PC-3 (cell line): ENCODE data around the gene WDR26. TPM values are rescaled to one million over a fixed set of nuclear protein-coding genes. Genes with fewer than 3 reads are reported as not detected.

Experiments used
- ATAC-seq: fragments of 200-7000 bp; cut with Tn5 transposase; 2 replicates; pipeline ENCODE4 v1.9.1; 2020; ENCODE audit warnings: mild to moderate bottlenecking, moderate library complexity
- BruUV-seq: library from RNA; stranded (reverse); fragments of 400-500 nt; replicated peaks from 2 replicates; lab custom pipeline; 2021; lab: Mats Ljungman, UMichigan
- CTCF ChIA-PET: fragments of 300-600 bp; sonication (Branson Sonifier 250); formaldehyde crosslinking; loops from one replicate; lab custom pipeline; 2022; ENCODE audit warnings: antibody characterized with exemption; lab: Charles Lee
- POLR2A ChIA-PET: fragments of 300-600 bp; sonication (Branson Sonifier 250); formaldehyde crosslinking; loops from one replicate; lab custom pipeline; 2022; ENCODE audit warnings: antibody characterized with exemption; ENCODE audit not compliant: unreplicated experiment; lab: Charles Lee
- DNase-seq: peaks from one replicate; pipeline ENCODE4 v3.0.0-alpha.2; 2015
- H2AFZ ChIP-seq: fragments of 300-600 bp; sonication (generic); 2 replicates; pipeline ENCODE4 v1.6.0; 2016; ENCODE audit warnings: antibody characterized with exemption, low read length
- H3F3A ChIP-seq: fragments of 300-600 bp; sonication (generic); one replicate; pipeline ENCODE4 v1.6.0; 2017; ENCODE audit warnings: antibody characterized with exemption, low read length, control low read depth, mild to moderate bottlenecking; ENCODE audit not compliant: unreplicated experiment
- H3K27ac ChIP-seq: fragments of 300-600 bp; sonication (generic); 2 replicates; pipeline ENCODE4 v1.5.1; 2016; ENCODE audit warnings: mild to moderate bottlenecking, low read length
- H3K27me3 ChIP-seq: fragments of 300-600 bp; sonication (generic); 2 replicates; pipeline ENCODE4 v1.6.1; 2016; ENCODE audit warnings: low read length, mixed read lengths
- H3K36me3 ChIP-seq: fragments of 300-600 bp; sonication (generic); 2 replicates; pipeline ENCODE4 v1.6.1; 2016; ENCODE audit warnings: low read depth, mixed run types, low read length, mixed read lengths
- H3K4me1 ChIP-seq: fragments of 300-600 bp; sonication (generic); 2 replicates; pipeline ENCODE4 v1.5.1; 2016; ENCODE audit warnings: low read length; ENCODE audit not compliant: insufficient read depth
- H3K4me2 ChIP-seq: fragments of 300-600 bp; sonication (generic); 2 replicates; pipeline ENCODE4 v1.6.0; 2016; ENCODE audit warnings: low read length
- H3K4me3 ChIP-seq: fragments of 300-600 bp; sonication (generic); 2 replicates; pipeline ENCODE4 v1.5.1; 2016; ENCODE audit warnings: mild to moderate bottlenecking, low read length, mixed read lengths
- H3K79me2 ChIP-seq: fragments of 300-600 bp; sonication (generic); 2 replicates; pipeline ENCODE4 v1.6.1; 2017; ENCODE audit warnings: low read length, mixed read lengths
- H3K9ac ChIP-seq: fragments of 300-600 bp; sonication (generic); 2 replicates; pipeline ENCODE4 v1.6.0; 2016; ENCODE audit warnings: mild to moderate bottlenecking, low read length
- H3K9me2 ChIP-seq: fragments of 300-600 bp; sonication (generic); replicated peaks from 2 replicates; pipeline ENCODE4 v1.6.1; 2016; ENCODE audit warnings: mixed run types, low read length, mixed read lengths
- H3K9me3 ChIP-seq: fragments of 300-600 bp; sonication (generic); 2 replicates; pipeline ENCODE4 v1.6.1; 2016; ENCODE audit warnings: low read length, mixed read lengths
- H4K20me1 ChIP-seq: fragments of 300-600 bp; sonication (generic); 2 replicates; pipeline ENCODE4 v1.6.1; 2016; ENCODE audit warnings: low read length, mixed read lengths
- EZH2 ChIP-seq: fragments of 300-600 bp; sonication (generic); IDR thresholded peaks from one replicate; pipeline ENCODE4 v1.6.1; 2017; ENCODE audit warnings: antibody characterized with exemption, mild to moderate bottlenecking, low read length; ENCODE audit not compliant: unreplicated experiment
- EZH2phosphoT487 ChIP-seq: fragments of 300-600 bp; sonication (generic); IDR thresholded peaks from 2 replicates; pipeline ENCODE4 v1.6.1; 2018; ENCODE audit warnings: mild to moderate bottlenecking, antibody characterized with exemption, low read length, borderline replicate concordance
- intact Hi-C: fragments of 100-400 bp; cut with micrococcal nuclease; formaldehyde crosslinking; loops from 2 replicates; pipeline ENCODE4 v1.9.0; 2023
- total RNA-seq: library from RNA; depleted of rRNA; stranded (reverse); fragments of >200 nt; gene quantifications from 2 replicates; pipeline ENCODE4 v1.2.3, GENCODE V29; 2014
- TF ChIP-seq, protein P1 (sequence below): fragments of 300-600 bp; sonication (generic); conservative IDR thresholded peaks from 2 replicates; pipeline ENCODE4 v1.5.1; 2017; ENCODE audit warnings: antibody characterized with exemption, low read depth, mild to moderate bottlenecking, low read length

Gene WDR26
- total RNA-seq, 1 experiment from 2014 or later = 40.7 TPM

DNA sequence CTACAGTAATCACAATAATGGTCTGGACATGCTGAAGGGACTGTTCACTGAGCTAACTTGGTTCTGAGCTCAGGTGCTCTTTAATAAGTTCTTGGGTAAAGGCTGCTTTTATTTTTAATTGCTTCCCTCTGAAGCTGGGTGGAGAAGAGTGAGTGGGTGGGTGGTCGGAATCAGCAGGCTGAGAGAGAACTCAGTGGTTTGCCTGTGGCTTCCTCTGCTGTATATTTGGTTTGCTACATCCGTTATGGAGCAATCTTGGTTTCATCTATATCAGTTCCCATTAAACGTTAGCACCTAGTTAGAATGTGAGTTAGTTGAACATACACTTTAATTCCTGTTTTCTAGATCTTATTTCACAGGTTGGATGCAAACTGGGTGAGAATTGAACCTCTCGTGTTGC lies 54.6 kb downstream of the WDR26 start:
- no TSS peak for BruUV-seq

DNA sequence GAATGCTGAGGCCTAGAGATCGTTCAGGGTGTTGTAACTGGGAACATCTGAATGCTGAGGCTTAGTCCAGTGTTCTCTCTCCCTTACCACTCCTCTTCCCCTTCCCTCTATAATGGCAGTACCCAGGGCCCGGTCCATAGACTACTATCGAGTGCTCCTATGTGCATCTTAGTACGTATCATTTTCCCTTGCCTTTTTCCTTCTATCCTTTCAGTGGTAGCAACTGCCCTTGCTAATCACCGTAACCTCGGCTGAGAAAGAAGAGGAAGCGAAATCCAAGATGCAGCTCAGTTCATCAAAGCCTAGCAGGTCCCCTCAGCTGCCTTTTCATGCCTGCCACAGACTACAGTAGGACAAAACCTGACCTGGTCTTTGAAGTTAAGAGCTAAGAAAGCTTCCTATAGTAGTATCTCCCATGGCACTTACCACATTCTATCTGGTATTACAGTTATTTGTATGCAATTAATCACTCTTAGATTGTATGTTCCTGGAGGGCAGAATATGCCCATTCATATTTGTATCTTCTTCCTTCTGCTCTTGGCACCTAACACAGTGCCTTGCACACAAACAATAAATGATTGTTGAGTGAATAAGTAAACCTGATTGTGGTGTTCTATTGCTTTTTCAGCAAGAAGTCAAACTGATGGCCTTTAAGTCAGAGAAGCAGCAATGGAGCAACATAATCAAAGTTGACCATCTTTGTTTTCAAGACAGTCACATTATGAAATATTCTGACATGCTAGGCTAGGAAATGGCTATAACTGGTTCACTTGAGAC lies 55.6 kb downstream of the WDR26 start:
- ChIA-PET POLR2A (no interaction called here), CTCF (no interaction called here)
- H3K4me2 ChIP-seq = no peak overlapping the region
- intact Hi-C loops = no loop called here
- no peak overlapping the region for H3K9ac ChIP-seq
- ATAC-seq = no peak
- TF ChIP-seq EZH2phosphoT487 (no peak), EZH2 (no peak)
- TF ChIP-seq, protein P1, sequence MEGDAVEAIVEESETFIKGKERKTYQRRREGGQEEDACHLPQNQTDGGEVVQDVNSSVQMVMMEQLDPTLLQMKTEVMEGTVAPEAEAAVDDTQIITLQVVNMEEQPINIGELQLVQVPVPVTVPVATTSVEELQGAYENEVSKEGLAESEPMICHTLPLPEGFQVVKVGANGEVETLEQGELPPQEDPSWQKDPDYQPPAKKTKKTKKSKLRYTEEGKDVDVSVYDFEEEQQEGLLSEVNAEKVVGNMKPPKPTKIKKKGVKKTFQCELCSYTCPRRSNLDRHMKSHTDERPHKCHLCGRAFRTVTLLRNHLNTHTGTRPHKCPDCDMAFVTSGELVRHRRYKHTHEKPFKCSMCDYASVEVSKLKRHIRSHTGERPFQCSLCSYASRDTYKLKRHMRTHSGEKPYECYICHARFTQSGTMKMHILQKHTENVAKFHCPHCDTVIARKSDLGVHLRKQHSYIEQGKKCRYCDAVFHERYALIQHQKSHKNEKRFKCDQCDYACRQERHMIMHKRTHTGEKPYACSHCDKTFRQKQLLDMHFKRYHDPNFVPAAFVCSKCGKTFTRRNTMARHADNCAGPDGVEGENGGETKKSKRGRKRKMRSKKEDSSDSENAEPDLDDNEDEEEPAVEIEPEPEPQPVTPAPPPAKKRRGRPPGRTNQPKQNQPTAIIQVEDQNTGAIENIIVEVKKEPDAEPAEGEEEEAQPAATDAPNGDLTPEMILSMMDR = no peak
- H3K27me3 ChIP-seq = no peaks in the 10 kb centered on the region
- no peaks in the 10 kb centered on the region for H3K79me2 ChIP-seq
- peaks cover 18% of the 10 kb centered on the region for H3K4me1 ChIP-seq
- no peaks in the 10 kb centered on the region for H3K9me2 ChIP-seq
- no peak for DNase-seq
- H4K20me1 ChIP-seq = no peaks in the 10 kb centered on the region
- no peaks in the 10 kb centered on the region for H3F3A ChIP-seq
- no peak overlapping the region for H2AFZ ChIP-seq
- no TSS peak for BruUV-seq
- H3K27ac ChIP-seq = no peak overlapping the region
- peaks cover 35% of the 10 kb centered on the region; the same call in 1 of the 2 replicates for H3K36me3 ChIP-seq
- no peaks in the 10 kb centered on the region for H3K9me3 ChIP-seq
- no peak overlapping the region for H3K4me3 ChIP-seq

More for the DNA sequence above, 54.6 kb downstream of the WDR26 start:
- Histone ChIP-seq H3K9me2 (no peaks in the 10 kb centered on the region), H3K27me3 (no peaks in the 10 kb centered on the region), H2AFZ (no peak overlapping the region), H3K4me2 (no peak overlapping the region), H3K4me1 (peaks cover 18% of the 10 kb centered on the region), H3K9ac (no peak overlapping the region), H3K36me3 (peaks cover 31% of the 10 kb centered on the region; the same call in 1 of the 2 replicates), H3K4me3 (no peak overlapping the region), H4K20me1 (no peaks in the 10 kb centered on the region), H3K79me2 (no peaks in the 10 kb centered on the region), H3F3A (no peaks in the 10 kb centered on the region), H3K27ac (no peak overlapping the region), H3K9me3 (no peaks in the 10 kb centered on the region)
- DNase-seq (no peak), ATAC-seq (no peak)
- POLR2A ChIA-PET = interaction anchor here (0.5 kb wide), 1 partner anchor 41 kb away, joined by 5 read pairs; no protein-coding TSS in a partner anchor
- CTCF ChIA-PET = no interaction called here
- intact Hi-C loops = loop anchor here (5.0 kb wide), 1 partner anchor 77 kb away; no protein-coding TSS in a partner anchor
- TF ChIP-seq EZH2 (no peak), EZH2phosphoT487 (no peak)
- TF ChIP-seq, protein P1 = no peak

DNA sequence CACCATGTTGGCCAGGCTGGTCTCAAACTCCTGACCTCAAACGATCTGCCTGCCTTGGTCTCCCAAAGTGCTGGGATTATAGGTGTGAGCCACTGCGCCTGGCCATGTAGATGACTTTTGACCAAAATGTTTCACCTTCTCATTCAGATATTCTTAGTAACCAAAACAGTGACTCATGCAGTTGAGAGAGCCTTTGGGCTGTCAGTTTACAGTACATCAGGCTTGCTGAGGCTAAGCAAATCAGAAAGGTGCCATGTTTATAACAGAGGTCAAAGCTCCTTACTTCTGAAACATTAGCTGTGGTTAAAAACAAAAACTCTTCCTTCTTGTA lies 57.0 kb downstream of the WDR26 start:
- intact Hi-C loops = no loop called here
- ChIA-PET CTCF (no interaction called here), POLR2A (no interaction called here)
- peak; percentile 82 for DNase-seq
- TSS peak; percentile 5 for BruUV-seq
- H3K4me3 ChIP-seq = no peak overlapping the region
- H4K20me1 ChIP-seq = no peaks in the 10 kb centered on the region
- H3F3A ChIP-seq = no peaks in the 10 kb centered on the region
- TF ChIP-seq, protein P1 = no peak
- TF ChIP-seq EZH2phosphoT487 (no peak), EZH2 (no peak)
- no peaks in the 10 kb centered on the region for H3K9me3 ChIP-seq
- H3K36me3 ChIP-seq = peaks cover 44% of the 10 kb centered on the region
- no peaks in the 10 kb centered on the region for H3K79me2 ChIP-seq
- peak; percentile 87 for ATAC-seq
- no peaks in the 10 kb centered on the region for H3K9me2 ChIP-seq
- no peak overlapping the region for H2AFZ ChIP-seq
- peaks cover 18% of the 10 kb centered on the region for H3K4me1 ChIP-seq
- peak overlapping the region; percentile 12; the same call in 1 of the 2 replicates for H3K27ac ChIP-seq
- no peak overlapping the region for H3K9ac ChIP-seq
- no peaks in the 10 kb centered on the region for H3K27me3 ChIP-seq
- H3K4me2 ChIP-seq = 0 out of 2 replicates have a peak overlapping the region, but pooled peaks have one; percentile 10
